KBM-7 (cell line): ENCODE data around the gene MNX1.
A peak's percentile ranks its signal among the peaks of the same experiment; 100 is the strongest.

Experiments
- DNase-seq: peaks from one replicate; pipeline ENCODE4 v3.0.0-alpha.2; 2015
- in situ Hi-C: fragments of 300-500 bp; cut with MboI; formaldehyde crosslinking; loops from 2 replicates; pipeline ENCODE4 v1.14.3; 2020; ENCODE audit warnings: low sequenced_read_pairs, low pct_unique_long_range_greater_than_20kb, mixed read lengths

MNX1 gene

DNA sequence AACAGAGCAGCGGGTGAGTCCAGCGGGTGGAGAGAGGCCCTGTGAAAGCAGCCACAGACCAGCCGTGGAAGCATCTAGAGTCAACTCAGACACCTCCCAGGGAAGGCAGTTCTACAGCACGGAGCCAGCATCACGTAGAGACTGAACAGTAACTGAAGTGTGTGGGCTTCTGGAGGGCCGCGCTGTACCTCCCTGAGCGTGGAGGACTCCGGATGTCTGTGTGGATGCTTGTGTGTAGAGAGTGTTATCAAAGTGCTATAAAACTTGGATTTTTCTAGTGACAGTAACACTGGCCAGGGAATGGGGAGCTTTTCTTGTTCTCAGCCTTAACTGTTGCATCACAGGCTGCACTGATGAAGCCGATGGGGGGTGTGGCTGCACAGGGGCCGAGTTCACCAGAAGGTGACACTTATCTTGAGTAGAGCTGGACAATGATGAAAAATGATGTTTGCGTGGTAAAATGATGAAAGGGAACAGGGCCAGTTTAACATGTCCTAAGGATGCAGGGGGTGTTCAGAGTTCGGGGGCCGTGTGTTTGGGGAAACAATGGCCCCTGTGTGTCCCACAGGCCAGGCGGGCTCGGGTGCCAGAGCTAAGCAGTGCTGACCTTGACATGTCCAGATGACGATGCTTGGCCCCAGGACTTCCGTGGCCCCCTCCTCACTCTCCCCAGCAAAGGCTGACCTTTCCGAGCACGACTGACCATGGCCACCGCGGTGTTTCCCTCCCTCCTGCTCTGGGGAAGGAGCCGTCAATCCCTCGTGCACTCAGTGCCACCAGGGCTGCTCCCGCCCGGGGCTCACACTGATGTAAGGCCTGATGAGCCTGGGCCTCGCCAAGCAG, 21.9 kb downstream of the MNX1 start:
- in situ Hi-C loops, result no loop called here
- DNase-seq, result no peak

DNA sequence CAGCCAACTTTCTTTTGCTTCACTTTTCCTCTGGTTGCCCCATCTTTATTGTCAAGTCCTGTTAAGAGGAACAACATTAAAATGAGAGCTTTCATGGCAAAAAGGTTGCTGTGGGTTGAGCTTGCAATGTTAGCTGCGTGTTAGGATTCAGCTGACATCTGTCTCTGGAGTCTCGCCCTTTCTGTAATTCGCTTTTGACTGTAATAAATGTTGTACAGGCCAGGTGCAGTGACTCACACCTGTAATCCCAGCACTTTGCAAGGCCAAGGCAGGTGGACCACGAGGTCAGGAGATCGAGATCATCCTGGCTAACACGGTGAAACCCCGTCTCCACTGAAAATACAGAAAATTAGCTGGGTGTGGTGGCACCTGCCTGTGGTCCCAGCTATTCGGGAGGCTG, 24.1 kb downstream of the MNX1 start:
- DNase-seq, result no peak
- in situ Hi-C loops, result no loop called here

DNA sequence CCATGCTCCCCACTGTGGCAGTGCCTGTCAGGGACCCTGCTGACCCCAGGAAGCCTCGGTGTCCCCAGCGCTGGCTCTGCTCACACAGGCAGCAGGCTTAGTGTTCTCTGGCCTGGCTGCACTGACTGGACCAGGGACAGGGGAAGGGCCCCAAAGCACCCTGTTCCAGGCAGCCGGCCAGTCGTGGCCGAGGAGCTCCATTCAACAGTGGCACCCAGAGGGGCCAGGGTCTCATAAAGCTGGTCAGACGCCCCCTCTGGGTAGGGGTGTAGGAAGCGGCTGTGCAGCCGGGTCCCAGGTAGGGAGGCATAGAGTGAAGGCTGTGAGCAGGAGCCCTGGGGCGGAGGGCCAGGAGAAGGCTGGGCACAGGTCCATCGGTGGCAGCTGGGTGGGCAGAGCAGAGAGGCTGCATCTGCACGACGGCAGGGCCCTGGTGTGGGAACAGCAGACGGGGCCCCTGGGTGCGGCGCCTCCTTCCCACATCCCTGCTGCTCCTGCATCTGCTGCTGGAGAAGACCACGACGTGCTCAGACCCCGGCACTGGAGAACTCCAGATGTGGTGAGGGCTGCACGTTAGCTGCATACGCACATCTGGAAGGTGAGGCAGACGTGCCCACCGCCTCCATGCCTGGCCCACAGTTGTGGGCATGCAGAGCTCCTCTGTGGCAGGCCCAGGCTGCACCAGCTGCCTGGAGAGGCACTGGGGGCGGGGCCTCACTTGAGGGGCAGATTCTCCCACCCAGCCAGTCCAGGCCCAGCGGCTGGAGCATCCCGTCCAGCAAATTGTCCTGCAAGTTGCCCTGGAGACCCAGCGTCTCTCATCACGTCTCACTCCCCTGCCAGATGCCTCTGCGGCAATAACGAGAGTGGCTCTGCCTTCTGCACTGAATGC, 25.1 kb downstream of the MNX1 start:
- DNase-seq, result no peak
- in situ Hi-C loops, result no loop called here

DNA sequence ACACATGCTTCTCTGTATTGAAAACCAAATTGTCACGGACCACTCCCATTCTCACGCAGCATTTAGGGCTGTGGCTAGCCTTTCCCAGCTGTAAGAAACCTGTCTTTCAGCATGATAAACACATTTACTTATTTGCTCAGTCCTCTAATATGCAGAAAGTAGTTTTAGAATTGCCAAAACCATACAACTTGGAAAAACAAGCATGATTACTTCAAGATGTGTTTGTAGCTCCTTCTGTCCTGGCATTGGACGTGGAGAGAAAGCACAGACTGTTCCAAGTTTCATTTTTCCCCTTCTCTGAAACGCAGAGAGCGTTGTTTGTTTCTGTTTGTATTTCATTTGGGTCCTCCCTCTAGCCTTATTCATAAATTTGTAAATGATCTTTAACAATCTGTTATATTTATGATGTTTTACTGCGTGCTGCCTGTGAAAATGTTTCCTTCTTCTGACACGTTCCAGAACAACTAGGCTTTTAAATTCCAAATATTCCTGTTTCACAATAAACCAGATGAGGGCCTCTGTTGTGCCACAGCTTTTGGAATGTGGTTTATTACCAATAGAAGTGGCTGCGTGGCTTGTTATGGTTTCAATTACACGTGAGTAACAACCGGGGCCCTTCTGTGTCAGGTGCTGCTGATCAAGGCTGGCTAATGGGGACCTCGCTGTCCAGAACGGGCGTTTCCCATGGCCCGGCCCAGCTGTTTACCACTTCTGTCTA, 26.1 kb downstream of the MNX1 start:
- in situ Hi-C loops, result no loop called here
- no peak for DNase-seq

DNA sequence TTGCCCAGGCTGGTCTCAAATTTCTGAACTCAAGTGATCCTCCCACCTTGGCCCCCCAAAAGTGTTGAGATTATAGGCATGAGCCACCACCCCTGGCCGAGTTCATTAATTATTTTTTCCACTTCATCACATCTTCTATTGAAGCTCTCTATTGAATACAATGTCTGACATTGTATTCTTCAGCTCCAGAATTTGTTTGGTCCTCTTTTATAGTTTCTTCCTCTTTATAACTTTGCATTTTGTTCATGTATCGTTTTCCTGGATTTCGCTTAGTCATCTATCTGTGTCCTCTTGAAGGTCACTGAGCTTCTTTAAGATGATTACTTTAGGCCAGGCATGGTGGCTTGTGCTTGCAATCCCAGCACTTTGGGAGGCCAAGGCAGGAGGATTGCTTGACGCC, 30.8 kb downstream of the MNX1 start:
- DNase-seq, result no peak
- in situ Hi-C loops, result no loop called here

DNA sequence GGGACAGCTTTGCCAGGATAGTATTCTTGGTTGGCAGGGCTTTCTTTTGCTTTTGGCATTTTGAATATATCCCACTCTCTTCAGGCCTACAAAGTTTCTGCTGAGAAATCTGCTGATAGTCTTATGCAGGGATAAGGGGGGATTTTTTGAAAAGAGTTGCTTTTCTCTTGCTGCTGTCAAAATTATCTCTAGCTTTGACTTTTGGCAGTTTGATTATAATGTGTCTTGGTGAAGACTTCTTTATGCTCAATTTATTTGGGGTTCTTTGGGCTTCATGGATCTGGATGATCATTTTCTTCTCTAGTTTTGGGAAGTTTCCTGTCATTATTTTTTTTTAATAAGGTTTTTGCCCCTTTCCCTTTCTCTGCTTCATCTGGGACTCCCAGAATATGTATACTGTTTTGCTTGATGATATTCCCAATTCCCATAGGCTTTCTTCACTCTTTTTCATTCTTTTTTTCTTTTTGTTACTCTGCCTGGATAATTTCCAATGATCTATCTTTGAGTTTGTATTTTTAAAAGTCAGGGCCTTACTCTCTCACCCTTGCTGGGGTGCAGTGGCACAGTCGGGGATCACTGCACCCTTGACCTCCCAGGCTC, 31.4 kb downstream of the MNX1 start:
- in situ Hi-C loops, result no loop called here
- DNase-seq, result no peak

DNA sequence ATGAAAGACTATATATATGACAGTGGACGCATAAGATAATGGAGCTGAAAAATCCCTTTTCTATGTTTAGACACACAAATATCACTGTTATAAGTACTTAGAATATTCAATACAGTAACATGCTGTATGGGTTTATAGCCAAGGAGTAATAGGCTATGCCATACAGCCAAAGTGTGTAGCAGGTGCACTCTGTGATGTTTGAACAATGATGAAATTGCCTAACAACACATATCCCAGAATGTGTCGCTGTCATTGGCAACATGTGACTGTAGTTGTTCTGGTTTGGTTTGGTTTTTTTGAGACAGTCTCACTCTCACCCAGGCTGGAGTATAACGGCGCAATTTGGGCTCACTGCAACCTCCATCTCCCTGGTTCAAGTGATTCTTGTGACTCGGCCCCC, 34.8 kb downstream of the MNX1 start:
- DNase-seq, result no peak
- in situ Hi-C loops, result no loop called here

DNA sequence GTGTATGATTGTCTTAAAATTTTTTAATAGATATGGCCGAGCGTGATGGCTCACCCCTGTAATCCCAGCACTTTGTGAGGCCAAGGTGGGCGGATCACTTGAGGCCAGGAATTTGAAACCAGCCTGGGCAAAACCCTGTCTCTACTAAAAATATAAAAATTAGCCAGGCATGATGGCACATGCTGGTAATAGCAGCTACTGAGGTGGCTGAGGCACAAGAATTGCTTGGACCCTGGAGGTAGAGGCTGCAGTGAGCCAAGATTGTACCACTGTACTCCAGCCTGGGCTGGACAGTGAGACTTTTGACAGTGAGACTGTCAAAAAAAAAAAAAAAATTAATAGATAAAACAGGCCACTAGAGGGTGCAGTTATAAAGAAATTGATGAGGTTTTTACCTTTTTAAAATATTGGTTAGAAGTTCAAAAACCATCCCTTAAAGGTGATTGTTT, 40.5 kb downstream of the MNX1 start:
- in situ Hi-C loops, result no loop called here

DNA sequence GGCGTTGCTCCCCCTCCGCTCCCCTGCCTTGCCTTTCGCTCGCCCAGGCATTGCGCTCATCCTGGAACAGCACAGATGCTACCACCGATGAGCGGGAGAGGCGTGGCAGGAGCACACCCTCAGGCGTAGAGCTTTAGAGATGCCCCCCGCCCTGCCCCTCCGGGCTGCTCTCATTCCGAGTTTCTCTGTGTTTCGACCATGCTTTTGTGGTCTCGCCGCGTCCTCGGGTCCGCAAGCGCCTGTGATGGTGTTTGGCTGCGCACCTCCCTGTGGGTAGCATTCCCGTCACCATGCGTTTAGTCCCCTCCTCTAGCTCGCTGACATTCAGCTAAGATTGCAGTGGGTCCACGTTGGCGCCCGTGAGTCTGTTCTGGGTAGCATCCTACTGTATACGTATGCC, 42.3 kb downstream of the MNX1 start:
- in situ Hi-C loops, result no loop called here
- DNase-seq, result no peak

More for the DNA sequence above, 40.5 kb downstream of the MNX1 start:
- DNase-seq, result peak; percentile 57

DNA sequence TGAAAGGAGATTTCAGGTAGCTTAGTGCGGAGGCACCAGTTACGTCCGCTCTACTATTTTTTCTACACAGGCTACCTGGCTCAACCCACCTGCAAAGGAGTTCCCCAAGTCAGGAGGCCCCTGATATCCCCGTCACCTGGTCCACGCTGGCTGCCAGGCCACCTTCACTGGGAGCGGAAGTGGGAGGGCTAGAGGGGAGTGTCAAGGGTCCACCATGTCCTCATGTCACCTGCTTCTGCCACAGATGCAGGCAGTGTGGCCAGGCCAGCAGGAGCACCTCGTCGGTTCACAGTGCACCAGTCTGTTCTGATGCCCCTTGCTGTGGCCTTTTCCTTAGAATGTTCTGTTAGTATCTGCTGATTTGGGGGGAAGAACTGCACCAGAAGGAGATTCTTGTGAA, 44.1 kb downstream of the MNX1 start:
- in situ Hi-C loops, result no loop called here
- DNase-seq, result no peak

DNA sequence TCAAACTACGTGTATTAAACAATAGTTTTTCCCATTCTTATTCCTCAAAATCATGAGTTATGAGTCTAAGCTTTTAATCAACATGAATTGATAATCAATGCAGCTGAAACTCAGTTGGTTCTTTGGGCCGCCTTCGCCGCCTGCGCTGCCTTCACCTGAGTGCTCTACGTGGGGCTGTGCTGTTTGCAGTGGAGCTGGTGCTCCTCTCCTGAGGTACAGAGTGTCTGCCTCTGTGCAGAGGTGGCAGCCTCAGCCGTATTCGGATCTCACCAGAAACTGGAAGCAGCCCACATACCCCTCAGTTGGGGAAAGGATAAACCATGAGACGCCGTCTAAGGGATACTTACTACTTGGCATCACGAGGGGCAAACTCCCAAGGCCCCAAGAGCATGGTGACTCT, 45.5 kb downstream of the MNX1 start:
- in situ Hi-C loops, result no loop called here
- no peak for DNase-seq

DNA sequence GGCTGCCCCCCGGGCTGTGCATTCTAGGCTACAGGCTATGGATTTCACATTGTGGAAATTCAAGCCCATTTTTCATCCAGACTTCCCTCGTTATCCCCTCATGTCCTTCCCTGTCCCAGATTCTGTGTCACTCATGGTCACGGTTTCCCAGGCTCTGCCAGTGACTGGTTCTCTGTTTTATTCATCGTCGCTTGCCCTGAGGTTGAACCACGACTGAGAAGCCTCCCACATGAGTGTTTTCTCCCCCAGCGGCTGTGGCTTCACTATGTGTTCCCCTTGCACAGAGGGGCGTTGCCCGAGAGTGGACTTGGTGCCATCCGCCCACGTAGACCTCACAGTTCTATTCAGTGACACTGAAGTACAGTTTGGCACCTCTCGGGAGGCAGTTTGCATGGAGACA, 47.0 kb downstream of the MNX1 start:
- no peak for DNase-seq
- in situ Hi-C loops, result no loop called here

DNA sequence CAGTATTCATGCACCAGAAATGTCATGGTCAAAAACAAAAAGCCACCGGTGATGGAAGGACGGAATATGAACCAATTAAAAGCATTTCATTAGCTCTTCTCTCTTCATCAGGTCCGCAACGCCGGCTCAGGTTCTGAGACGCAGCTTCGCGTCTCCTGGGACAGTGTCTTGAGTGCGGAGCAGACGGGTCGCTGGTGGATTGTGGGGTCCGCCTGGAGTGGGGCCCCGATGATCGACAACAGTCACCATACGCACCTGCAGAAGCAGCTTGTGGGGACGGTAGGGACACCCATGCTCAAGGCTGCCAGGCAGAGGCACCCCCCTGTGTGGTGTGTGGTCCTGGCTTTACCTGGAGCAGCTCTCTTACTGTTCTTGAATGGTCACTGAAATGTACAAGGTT, 47.6 kb downstream of the MNX1 start:
- in situ Hi-C loops, result no loop called here
- DNase-seq, result no peak

DNA sequence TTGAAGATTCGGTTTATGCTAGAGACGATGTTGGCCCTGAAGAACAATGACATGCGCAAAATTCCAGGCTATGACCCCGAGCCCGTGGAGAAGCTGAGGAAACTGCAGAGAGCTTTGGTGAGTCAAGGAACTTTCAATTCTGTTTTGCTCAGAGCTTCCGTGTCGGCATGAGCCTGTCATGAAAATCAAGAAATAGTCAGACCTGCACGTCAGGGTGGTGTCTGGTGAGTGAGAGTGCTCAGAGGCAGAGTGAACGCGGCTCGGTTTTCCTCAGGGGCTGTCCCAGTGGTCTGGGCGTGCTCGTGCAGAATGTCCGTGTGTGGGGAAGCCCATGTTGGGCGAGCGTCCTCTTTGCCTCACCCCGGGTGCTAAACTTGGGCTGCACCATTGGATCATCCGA, 48.3 kb downstream of the MNX1 start:
- no peak for DNase-seq
- in situ Hi-C loops, result no loop called here

DNA sequence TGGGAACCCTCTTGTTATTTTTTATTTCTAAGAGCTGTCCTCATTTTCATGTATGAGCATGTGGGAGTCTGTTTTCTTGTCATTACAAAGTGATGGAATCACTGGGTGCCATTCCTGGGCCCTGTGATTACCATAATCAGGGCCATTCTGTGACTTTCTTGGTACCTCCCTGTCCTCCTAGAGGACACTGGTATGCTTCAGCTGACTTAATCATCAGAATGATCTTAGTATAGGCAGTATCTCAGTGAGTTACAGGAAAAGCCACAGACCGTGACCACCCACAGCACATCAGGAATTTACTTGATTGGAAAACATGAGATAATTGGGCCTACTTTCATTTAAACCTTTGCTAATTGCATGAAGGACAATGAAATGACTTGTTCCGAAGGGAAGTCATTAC, 53.7 kb downstream of the MNX1 start:
- no peak for DNase-seq
- in situ Hi-C loops, result no loop called here

DNA sequence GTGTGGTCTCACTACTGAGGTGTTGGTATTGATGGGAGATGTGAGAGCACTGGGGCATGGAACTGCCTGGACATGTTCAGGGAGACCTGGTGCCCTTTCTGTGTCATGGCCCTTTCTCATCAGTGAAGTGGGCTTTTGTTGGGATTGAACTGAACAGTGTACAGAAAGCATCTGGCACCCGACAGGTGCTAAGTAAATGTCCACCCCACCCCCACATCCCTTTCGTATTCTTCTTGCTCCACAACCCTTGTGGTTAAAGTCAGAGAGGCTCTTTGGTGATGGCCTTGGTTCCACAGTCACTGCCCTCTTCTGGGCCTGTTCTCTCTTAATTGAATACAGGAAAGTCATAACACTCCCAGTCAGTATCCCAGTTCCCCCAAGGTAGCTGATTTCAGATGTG, 55.5 kb downstream of the MNX1 start:
- in situ Hi-C loops, result no loop called here
- no peak for DNase-seq
